RWPE1 (cell line): ENCODE results near the gene DNLZ.

ENCODE experiments used
- CTCF ChIA-PET: fragments of 350-600 bp; sonication (Branson Sonifier 250); formaldehyde crosslinking; extraction: SDS; loops from one replicate; lab custom pipeline; 2021; lab: Yijun Ruan, JAX
- POLR2A ChIA-PET: fragments of 400-600 bp; formaldehyde crosslinking; extraction: SDS; loops from one replicate; lab custom pipeline; 2020; ENCODE audit warnings: antibody characterized with exemption; ENCODE audit not compliant: low non-redundant PET; lab: Yijun Ruan, JAX
- DNase-seq: peaks from one replicate; pipeline ENCODE4 v3.0.0; 2012; ENCODE audit warnings: low spot score
- H3K27ac ChIP-seq: fragments of 450-650 bp; 2 replicates; pipeline ENCODE4 v1.5.1; 2017
- TF ChIP-seq, protein P1 (sequence below): fragments of 450-650 bp; conservative IDR thresholded peaks from 2 replicates; pipeline ENCODE4 v1.5.1; 2017; ENCODE audit warnings: low read depth, mild to moderate bottlenecking

The DNLZ gene

DNA sequence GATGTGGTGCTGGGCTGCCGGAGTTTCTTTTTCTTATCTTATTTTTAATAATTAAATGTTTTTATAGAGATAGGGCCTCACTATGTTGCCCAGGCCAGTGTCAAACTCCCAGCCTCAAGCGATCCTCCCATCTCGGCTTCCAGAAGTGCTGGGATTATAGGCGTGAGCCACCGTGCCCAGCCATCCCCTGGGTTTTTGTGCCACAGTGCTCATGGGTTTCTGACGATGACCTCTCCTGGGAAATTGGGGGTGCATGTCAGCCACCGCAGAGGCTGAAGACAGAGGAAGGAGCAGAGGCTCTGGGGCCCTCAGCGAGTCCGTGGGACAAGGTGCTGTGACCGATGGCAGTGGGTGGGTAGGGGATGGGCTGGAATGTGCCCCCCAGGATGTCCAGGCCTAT is 21.8 kb downstream of the DNLZ start:
- no peak for DNase-seq
- CTCF ChIA-PET: no interaction called here
- POLR2A ChIA-PET: no interaction called here
- TF ChIP-seq, protein P1, sequence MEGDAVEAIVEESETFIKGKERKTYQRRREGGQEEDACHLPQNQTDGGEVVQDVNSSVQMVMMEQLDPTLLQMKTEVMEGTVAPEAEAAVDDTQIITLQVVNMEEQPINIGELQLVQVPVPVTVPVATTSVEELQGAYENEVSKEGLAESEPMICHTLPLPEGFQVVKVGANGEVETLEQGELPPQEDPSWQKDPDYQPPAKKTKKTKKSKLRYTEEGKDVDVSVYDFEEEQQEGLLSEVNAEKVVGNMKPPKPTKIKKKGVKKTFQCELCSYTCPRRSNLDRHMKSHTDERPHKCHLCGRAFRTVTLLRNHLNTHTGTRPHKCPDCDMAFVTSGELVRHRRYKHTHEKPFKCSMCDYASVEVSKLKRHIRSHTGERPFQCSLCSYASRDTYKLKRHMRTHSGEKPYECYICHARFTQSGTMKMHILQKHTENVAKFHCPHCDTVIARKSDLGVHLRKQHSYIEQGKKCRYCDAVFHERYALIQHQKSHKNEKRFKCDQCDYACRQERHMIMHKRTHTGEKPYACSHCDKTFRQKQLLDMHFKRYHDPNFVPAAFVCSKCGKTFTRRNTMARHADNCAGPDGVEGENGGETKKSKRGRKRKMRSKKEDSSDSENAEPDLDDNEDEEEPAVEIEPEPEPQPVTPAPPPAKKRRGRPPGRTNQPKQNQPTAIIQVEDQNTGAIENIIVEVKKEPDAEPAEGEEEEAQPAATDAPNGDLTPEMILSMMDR: no peak
- peak overlapping the region; percentile 84 for H3K27ac ChIP-seq

DNA sequence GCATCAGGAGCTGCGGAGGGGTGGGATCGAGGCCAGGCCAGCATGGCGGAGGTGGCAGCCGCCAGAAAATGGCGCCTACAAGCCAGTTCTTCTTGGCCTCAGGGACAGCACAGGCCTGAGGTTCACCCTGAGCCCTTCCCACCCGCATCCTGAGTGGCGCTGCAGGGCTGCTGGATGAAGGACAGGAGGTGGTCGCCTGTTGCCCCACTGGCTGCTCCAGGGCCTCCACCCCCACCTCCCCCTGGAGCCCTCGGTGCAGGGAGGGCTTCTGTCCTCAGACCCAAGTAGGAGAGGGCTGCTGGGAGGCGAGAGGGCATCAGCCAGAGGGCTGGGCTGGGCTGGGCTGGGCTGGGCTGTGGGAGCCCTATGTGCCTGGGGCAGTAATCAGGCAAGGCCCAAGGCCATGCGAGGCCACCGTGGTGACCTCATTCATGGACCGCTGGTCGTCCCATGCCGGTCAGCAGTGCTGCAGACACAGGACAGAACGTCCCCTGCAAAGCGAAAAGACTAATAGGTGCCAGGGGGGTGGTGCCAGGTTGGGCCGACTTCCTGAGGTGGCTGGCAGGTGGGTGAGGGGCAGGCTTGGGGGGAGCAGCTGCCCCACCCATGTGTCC is 22.4 kb downstream of the DNLZ start:
- no peak for DNase-seq
- POLR2A ChIA-PET: no interaction called here
- CTCF ChIA-PET: interaction anchor here (2.5 kb wide), 1 partner anchor 22 kb away, joined by 17 read pairs; the partner anchor contains the start of gene DNLZ
- TF ChIP-seq, protein P1: no peak
- H3K27ac ChIP-seq: peak overlapping the region; percentile 84

DNA sequence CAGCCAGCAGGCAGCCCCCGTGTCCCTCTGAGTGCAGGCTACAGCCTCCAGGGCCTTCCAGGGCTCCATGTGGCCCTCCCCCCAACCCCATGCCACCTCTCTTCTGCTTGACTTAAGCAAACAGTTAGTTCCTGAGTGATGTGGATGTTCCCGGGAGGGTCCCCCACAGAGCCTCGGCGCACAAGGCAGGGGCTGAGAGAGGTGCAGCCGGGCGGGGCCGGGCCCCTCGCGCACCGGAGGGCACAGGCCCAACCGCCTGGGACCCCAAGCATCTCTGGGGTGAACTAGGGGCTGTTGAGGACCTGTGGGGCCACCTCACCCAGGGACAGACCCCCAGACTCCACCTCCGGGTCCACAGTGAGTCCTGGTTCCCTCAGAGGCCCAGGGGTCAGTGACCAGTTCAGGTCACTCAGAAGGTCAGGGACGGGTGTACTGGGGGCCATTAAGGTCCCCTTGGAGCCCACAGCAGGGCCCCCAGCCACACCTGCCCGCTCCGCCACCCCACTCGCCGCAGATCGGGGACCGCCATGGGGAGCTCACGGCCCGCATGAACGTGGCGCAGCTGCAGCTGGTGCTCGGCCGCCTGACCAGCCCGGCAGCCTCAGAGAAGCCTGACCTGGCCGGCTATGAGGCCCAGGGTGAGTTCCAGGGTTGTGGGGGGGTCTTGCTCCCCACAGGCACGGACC is 23.0 kb downstream of the DNLZ start:
- TF ChIP-seq, protein P1: no peak
- ChIA-PET CTCF (interaction anchor here (1.0 to 2.5 kb wide), 5 partner anchors 10 to 69 kb away, joined by 3 to 17 read pairs (median 5); partner anchors contain the start of genes DNLZ, ENTR1 and PMPCA), POLR2A (interaction anchor here (1.0 kb wide), 1 partner anchor 22 kb away, joined by 3 read pairs; no protein-coding TSS in a partner anchor)
- no peak overlapping the region for H3K27ac ChIP-seq
- no peak for DNase-seq

DNA sequence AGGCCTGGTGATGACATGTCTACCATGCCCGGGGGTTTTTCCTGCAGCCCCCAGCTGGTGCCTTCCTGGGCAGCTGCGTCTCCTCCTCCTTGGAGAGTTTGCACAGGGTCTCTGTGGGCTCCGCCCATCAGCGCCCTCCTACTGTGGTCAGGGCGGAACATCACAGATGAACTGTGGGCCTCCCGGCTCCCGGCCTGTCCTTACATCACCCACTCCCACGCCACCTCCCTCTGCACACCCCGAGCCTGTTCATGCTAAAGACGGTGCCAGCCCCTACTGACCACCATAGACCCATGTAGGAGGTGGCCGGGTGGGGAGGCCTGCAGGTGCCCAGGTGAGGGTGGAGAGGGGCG is 23.6 kb downstream of the DNLZ start:
- ChIA-PET POLR2A (interaction anchor here (1.0 kb wide), 1 partner anchor 23 kb away, joined by 3 read pairs; no protein-coding TSS in a partner anchor), CTCF (interaction anchor here (0.6 to 2.5 kb wide), 14 partner anchors 9 to 863 kb away, joined by 3 to 17 read pairs (median 4); partner anchors contain the start of genes DNLZ, ENTR1 and PMPCA)
- TF ChIP-seq, protein P1: no peak
- DNase-seq: no peak
- H3K27ac ChIP-seq: no peak overlapping the region

DNA sequence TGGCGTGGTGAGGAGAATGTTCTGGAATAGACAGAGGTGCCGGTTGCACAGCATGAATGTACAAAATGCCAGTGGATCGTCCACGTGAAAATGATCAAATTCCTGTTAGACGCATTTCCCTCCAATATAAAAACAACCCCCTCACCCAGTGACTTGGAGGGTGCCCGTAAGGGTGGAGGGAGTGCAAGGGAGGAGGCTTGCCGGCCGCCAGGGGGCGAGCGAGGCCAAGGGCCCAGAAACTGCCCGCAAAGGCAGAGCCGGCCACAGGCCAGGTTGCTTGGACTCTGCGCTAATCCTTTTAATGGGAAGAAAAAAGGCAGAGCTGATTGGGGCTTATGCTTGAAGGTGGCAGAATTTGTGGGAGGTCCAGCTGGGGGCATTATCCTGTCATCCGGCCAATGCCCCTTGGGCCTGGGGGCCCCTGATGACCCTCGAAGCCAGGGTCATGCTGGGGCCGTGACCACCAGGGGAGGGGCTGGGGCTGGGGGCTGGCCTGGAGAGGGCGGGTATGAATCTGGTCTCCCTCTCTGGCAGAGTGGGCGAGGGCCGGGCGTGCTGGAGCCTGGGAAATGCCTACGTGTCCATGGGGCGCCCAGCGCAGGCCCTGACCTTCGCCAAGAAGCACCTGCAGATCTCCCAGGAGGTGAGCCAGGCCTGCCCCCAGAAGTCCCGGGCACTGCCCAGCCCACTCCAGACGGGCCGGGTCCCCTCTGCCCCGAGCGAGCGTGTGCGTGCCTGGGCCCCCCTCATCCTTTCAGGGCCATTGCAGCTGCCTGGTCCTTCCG is 24.2 kb downstream of the DNLZ start:
- ChIA-PET CTCF (interaction anchor here (0.6 to 2.5 kb wide), 14 partner anchors 9 to 862 kb away, joined by 3 to 17 read pairs (median 4); partner anchors contain the start of genes DNLZ, ENTR1 and PMPCA), POLR2A (interaction anchor here (1.0 kb wide), 1 partner anchor 24 kb away, joined by 3 read pairs; no protein-coding TSS in a partner anchor)
- TF ChIP-seq, protein P1: peak; percentile 100
- H3K27ac ChIP-seq: peak overlapping the region; percentile 23
- DNase-seq: peak; percentile 84

DNA sequence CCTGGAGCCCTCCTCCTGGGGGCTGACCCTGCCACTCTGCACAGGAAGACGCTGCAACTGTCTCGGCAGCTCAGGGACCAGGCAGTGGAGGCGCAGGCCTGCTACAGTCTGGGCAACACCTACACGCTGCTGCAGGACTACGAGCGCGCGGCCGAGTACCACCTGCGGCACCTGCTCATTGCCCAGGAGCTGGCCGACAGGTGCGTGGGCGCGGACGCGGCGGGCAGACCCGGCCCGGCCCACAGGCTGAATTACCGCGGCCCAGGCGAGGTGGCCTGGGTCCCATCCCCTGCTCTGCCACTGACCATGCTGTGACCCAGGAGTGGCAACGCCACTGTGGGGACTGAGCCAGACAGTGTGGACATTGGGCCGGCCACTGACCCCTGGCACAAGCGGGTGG is 25.0 kb downstream of the DNLZ start:
- TF ChIP-seq, protein P1: no peak
- ChIA-PET POLR2A (no interaction called here), CTCF (interaction anchor here (0.5 to 1.7 kb wide), 6 partner anchors 15 to 306 kb away, joined by 3 to 4 read pairs (median 3); partner anchors contain the start of gene DNLZ)
- peak overlapping the region; percentile 23 for H3K27ac ChIP-seq
- no peak for DNase-seq
